HepG2 (cell line): ENCODE data around the gene ABCC1. TPM values are rescaled to one million over a fixed set of nuclear protein-coding genes. Genes with fewer than 3 reads are reported as not detected.
A peak's percentile ranks its signal among the peaks of the same experiment; 100 is the strongest.

ENCODE experiments used
- ATAC-seq: fragments of 200-7000 bp; cut with Tn5 transposase; 3 replicates; pipeline ENCODE4 v1.9.1; 2020; ENCODE audit warnings: mild to moderate bottlenecking, moderate library complexity
- BruUV-seq: library from RNA; stranded (reverse); fragments of 400-500 nt; replicated peaks from 2 replicates; lab custom pipeline; 2021; lab: Mats Ljungman, UMichigan
- CTCF ChIA-PET: fragments of 300-600 bp; formaldehyde crosslinking; extraction: SDS; loops from one replicate; lab custom pipeline; 2021; ENCODE audit warnings: low total read pairs, inconsistent platforms, low intra/inter-chr PET ratio; lab: Yijun Ruan, JAX
- POLR2A ChIA-PET: fragments of 350-600 bp; sonication (Branson Sonifier 250); formaldehyde crosslinking; loops from one replicate; lab custom pipeline; 2020; ENCODE audit warnings: antibody characterized with exemption, inconsistent platforms; lab: Yijun Ruan, JAX
- DNase-seq: peaks from one replicate; pipeline ENCODE4 v3.0.0-alpha.2; 2015; ENCODE audit warnings: low spot score
- FAIRE-seq: peaks from 3 replicates; lab custom pipeline; 2011; peaks lifted over from hg19 to GRCh38; lab: Jason Lieb, UNC
- H2AFZ ChIP-seq: one replicate; pipeline ENCODE4 v1.6.1; 2011; ENCODE audit warnings: low read length, inconsistent platforms
- H3K27ac ChIP-seq: fragments of 300-600 bp; 3 replicates; pipeline ENCODE4 v1.8.0; 2011; ENCODE audit warnings: mixed run types, mild to moderate bottlenecking, mixed read lengths, low read length, inconsistent platforms; ENCODE audit not compliant: insufficient read depth; ENCODE audit errors: extremely low read length
- H3K27me3 ChIP-seq, 2 experiments: fragments of 200-600 bp in 1 of 2; 2 replicates in 1 of 2; 3 replicates in 1 of 2; pipeline versions ENCODE4 v1.6.0 to v1.8.0; 2011; ENCODE audit warnings: low read length in 2 of 2, mild to moderate bottlenecking in 2 of 2, moderate library complexity in 2 of 2, inconsistent platforms in 1 of 2; ENCODE audit not compliant: insufficient read depth in 2 of 2, control insufficient read depth in 1 of 2
- H3K36me3 ChIP-seq, 2 experiments: fragments of 200-600 bp in 1 of 2; replicated peaks in 1 of 2; 2 replicates in 1 of 2; 3 replicates in 1 of 2; pipeline versions ENCODE4 v1.5.1 to v1.8.0; 2011; ENCODE audit warnings: low read length in 2 of 2, inconsistent platforms in 1 of 2; ENCODE audit not compliant: insufficient read depth in 2 of 2, control insufficient read depth in 1 of 2
- H3K4me1 ChIP-seq: 2 replicates; pipeline ENCODE4 v1.5.1; 2012; ENCODE audit warnings: low read length, inconsistent platforms; ENCODE audit not compliant: insufficient read depth
- H3K4me2 ChIP-seq: 2 replicates; pipeline ENCODE4 v1.6.0; 2011; ENCODE audit warnings: low read depth, low read length, inconsistent platforms
- H3K4me3 ChIP-seq, 3 experiments: fragments of 200-600 bp in 1 of 3; sonication (generic), shearing (Covaris generic) in 1 of 3; replicated peaks in 1 of 3; 2 replicates each; pipeline ENCODE4 v1.5.1; 2011 to 2016; ENCODE audit warnings: low read length in 3 of 3, inconsistent platforms in 2 of 3, low read depth in 2 of 3, mild to moderate bottlenecking in 2 of 3, control low read depth in 1 of 3, mixed read lengths in 1 of 3; ENCODE audit not compliant: insufficient read depth in 1 of 3
- H3K79me2 ChIP-seq: one replicate; pipeline ENCODE4 v1.6.1; 2011; ENCODE audit warnings: low read length, inconsistent platforms; ENCODE audit not compliant: insufficient read depth
- H3K9ac ChIP-seq: 2 replicates; pipeline ENCODE4 v1.6.0; 2011; ENCODE audit warnings: mild to moderate bottlenecking, low read depth, low read length, inconsistent platforms; ENCODE audit not compliant: insufficient read depth
- H3K9me3 ChIP-seq: 2 replicates; pipeline ENCODE4 v1.5.1; 2012; ENCODE audit warnings: mild to moderate bottlenecking, low read length
- H4K20me1 ChIP-seq: 2 replicates; pipeline ENCODE4 v1.6.0; 2011; ENCODE audit warnings: inconsistent platforms, mild to moderate bottlenecking, low read length, moderate library complexity; ENCODE audit not compliant: insufficient read depth
- ZFP36L2 ChIP-seq: sonication (generic); formaldehyde crosslinking; IDR thresholded peaks from 2 replicates; pipeline ENCODE4 v1.4.0; 2020; ENCODE audit warnings: missing genetic modification reagents
- WGBS: methylation state at CpG from one replicate; pipeline ENCODE4 v1.1.6; 2017; ENCODE audit warnings: low lambda C conversion rate; 5-methylcytosine and 5-hydroxymethylcytosine counted together
- in situ Hi-C: cut with HindIII; loops from 2 replicates; pipeline ENCODE4 v1.10.0; 2017; ENCODE audit warnings: low pct_unique_long_range_greater_than_20kb; ENCODE audit not compliant: extremely low pct_ligation_motif_present
- intact Hi-C: fragments of 100-400 bp; cut with micrococcal nuclease; formaldehyde crosslinking; loops from one replicate; pipeline ENCODE4 v1.10.0; 2022; ENCODE audit not compliant: unreplicated experiment
- polyA plus RNA-seq, 8 experiments: library from polyadenylated mRNA; depleted of rRNA in 3 of 8; stranded (reverse) in 7 of 8; unstranded in 1 of 8; fragments of >200 nt; fragmentation: Illumina TruSeq in 4 of 8; extraction: Trizol in 4 of 8; gene quantifications; 2 replicates each; pipeline versions ENCODE4 v1.2.1 to v1.2.3, GENCODE V29; 2011 to 2016; ENCODE audit warnings: low read depth in 4 of 8, missing spikeins in 1 of 8, mixed read lengths in 1 of 8; ENCODE audit not compliant: insufficient read depth in 1 of 8
- total RNA-seq, 5 experiments: library from RNA; depleted of rRNA; stranded (reverse); fragments of >200 nt; fragmentation: Illumina TruSeq; extraction: Trizol; gene quantifications; 2 replicates each; pipeline ENCODE4 v1.2.3, GENCODE V29; 2016; ENCODE audit warnings: low read depth in 1 of 5
- TF ChIP-seq, protein P1 (sequence below), 2 experiments: fragments of 450-650 bp in 1 of 2; sonication (generic) in 1 of 2; formaldehyde crosslinking in 1 of 2; IDR thresholded peaks; 2 replicates each; pipeline versions ENCODE4 v1.6.1 to v1.8.0; 2016 to 2022; ENCODE audit warnings: antibody characterized with exemption in 1 of 2, mild to moderate bottlenecking in 1 of 2, missing genetic modification reagents in 1 of 2
- TF ChIP-seq, protein P2 (sequence below): sonication (generic); formaldehyde crosslinking; IDR thresholded peaks from 2 replicates; pipeline ENCODE4 v1.5.0; 2020; ENCODE audit warnings: mild to moderate bottlenecking, missing genetic modification reagents
- TF ChIP-seq, protein P3 (sequence below): sonication (generic); formaldehyde crosslinking; IDR thresholded peaks from 2 replicates; pipeline ENCODE4 v1.5.1; 2020; ENCODE audit warnings: mild to moderate bottlenecking, missing genetic modification reagents, moderate library complexity

ABCC1 gene
- total and polyA plus RNA-seq, 2 of the 13 experiments (the other 11 are each of a cell fraction or from before 2014, with no cell fraction given) = 13.0 to 30.6 TPM

DNA sequence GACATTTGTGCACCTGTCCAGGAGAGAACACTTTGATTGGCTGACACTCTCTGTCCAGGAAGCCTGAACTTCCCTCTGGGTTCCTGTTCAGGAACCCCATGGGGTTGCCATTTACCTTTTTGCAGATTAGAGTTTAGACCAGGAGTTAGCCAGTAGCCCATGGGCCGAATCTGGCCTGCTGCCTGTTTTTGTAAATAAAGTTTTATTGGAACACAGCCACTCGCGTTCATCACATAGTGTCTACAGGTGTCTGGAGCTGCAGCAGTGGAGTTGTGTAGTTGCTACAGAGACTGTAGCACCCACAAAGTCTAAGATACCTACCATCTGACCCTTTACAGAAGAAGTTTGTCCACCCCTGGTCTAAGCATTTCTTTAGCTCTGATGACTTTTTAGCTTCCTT is 70.9 kb downstream of the ABCC1 start:
- CTCF ChIA-PET = no interaction called here
- TF ChIP-seq, protein P1, sequence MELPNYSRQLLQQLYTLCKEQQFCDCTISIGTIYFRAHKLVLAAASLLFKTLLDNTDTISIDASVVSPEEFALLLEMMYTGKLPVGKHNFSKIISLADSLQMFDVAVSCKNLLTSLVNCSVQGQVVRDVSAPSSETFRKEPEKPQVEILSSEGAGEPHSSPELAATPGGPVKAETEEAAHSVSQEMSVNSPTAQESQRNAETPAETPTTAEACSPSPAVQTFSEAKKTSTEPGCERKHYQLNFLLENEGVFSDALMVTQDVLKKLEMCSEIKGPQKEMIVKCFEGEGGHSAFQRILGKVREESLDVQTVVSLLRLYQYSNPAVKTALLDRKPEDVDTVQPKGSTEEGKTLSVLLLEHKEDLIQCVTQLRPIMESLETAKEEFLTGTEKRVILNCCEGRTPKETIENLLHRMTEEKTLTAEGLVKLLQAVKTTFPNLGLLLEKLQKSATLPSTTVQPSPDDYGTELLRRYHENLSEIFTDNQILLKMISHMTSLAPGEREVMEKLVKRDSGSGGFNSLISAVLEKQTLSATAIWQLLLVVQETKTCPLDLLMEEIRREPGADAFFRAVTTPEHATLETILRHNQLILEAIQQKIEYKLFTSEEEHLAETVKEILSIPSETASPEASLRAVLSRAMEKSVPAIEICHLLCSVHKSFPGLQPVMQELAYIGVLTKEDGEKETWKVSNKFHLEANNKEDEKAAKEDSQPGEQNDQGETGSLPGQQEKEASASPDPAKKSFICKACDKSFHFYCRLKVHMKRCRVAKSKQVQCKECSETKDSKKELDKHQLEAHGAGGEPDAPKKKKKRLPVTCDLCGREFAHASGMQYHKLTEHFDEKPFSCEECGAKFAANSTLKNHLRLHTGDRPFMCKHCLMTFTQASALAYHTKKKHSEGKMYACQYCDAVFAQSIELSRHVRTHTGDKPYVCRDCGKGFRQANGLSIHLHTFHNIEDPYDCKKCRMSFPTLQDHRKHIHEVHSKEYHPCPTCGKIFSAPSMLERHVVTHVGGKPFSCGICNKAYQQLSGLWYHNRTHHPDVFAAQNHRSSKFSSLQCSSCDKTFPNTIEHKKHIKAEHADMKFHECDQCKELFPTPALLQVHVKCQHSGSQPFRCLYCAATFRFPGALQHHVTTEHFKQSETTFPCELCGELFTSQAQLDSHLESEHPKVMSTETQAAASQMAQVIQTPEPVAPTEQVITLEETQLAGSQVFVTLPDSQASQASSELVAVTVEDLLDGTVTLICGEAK (IDR thresholded peaks at IDR 0.05) = peak; percentile 62
- TF ChIP-seq, protein P1 (CRISPR knock-in tag; IDR thresholded peaks at IDR 0.05) = peak; percentile 98
- TF ChIP-seq, protein P2, sequence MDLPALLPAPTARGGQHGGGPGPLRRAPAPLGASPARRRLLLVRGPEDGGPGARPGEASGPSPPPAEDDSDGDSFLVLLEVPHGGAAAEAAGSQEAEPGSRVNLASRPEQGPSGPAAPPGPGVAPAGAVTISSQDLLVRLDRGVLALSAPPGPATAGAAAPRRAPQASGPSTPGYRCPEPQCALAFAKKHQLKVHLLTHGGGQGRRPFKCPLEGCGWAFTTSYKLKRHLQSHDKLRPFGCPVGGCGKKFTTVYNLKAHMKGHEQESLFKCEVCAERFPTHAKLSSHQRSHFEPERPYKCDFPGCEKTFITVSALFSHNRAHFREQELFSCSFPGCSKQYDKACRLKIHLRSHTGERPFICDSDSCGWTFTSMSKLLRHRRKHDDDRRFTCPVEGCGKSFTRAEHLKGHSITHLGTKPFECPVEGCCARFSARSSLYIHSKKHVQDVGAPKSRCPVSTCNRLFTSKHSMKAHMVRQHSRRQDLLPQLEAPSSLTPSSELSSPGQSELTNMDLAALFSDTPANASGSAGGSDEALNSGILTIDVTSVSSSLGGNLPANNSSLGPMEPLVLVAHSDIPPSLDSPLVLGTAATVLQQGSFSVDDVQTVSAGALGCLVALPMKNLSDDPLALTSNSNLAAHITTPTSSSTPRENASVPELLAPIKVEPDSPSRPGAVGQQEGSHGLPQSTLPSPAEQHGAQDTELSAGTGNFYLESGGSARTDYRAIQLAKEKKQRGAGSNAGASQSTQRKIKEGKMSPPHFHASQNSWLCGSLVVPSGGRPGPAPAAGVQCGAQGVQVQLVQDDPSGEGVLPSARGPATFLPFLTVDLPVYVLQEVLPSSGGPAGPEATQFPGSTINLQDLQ (CRISPR knock-in tag) = 0 out of 2 replicates have a peak, but pooled peaks have one; percentile 13
- TF ChIP-seq ZFP36L2 = no peak
- TF ChIP-seq, protein P3, sequence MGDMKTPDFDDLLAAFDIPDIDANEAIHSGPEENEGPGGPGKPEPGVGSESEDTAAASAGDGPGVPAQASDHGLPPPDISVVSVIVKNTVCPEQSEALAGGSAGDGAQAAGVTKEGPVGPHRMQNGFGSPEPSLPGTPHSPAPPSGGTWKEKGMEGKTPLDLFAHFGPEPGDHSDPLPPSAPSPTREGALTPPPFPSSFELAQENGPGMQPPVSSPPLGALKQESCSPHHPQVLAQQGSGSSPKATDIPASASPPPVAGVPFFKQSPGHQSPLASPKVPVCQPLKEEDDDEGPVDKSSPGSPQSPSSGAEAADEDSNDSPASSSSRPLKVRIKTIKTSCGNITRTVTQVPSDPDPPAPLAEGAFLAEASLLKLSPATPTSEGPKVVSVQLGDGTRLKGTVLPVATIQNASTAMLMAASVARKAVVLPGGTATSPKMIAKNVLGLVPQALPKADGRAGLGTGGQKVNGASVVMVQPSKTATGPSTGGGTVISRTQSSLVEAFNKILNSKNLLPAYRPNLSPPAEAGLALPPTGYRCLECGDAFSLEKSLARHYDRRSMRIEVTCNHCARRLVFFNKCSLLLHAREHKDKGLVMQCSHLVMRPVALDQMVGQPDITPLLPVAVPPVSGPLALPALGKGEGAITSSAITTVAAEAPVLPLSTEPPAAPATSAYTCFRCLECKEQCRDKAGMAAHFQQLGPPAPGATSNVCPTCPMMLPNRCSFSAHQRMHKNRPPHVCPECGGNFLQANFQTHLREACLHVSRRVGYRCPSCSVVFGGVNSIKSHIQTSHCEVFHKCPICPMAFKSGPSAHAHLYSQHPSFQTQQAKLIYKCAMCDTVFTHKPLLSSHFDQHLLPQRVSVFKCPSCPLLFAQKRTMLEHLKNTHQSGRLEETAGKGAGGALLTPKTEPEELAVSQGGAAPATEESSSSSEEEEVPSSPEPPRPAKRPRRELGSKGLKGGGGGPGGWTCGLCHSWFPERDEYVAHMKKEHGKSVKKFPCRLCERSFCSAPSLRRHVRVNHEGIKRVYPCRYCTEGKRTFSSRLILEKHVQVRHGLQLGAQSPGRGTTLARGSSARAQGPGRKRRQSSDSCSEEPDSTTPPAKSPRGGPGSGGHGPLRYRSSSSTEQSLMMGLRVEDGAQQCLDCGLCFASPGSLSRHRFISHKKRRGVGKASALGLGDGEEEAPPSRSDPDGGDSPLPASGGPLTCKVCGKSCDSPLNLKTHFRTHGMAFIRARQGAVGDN (CRISPR knock-in tag) = no peak
- TF ChIP-seq, all 625 proteins: peak for 2
- no peak overlapping the region for H3K4me2 ChIP-seq
- 100% methylated on average over 3 of the region's 3 CpGs for WGBS
- in situ Hi-C loops (no loop called here), intact Hi-C loops (no loop called here)
- FAIRE-seq (no peak), DNase-seq (no peak), ATAC-seq (no peak)
- no peak overlapping the region for H3K4me3 ChIP-seq
- no peak overlapping the region for H3K9ac ChIP-seq
- H3K4me1 ChIP-seq = peaks cover 31% of the 10 kb centered on the region
- H3K9me3 ChIP-seq = no peaks in the 10 kb centered on the region
- no peaks in the 10 kb centered on the region for H3K27me3 ChIP-seq
- POLR2A ChIA-PET = no interaction called here
- no peak overlapping the region for H3K27ac ChIP-seq
- peaks cover 3% of the 10 kb centered on the region; the same call in 1 of the 2 replicates for H4K20me1 ChIP-seq
- peaks cover 27 to 51% of the 10 kb centered on the region in 2 experiments for H3K36me3 ChIP-seq
- no peak overlapping the region for H2AFZ ChIP-seq
- no TSS peak for BruUV-seq
- no peaks in the 10 kb centered on the region for H3K79me2 ChIP-seq
